AG04450 (cell line): ENCODE results near the gene UHRF2. TPM values are rescaled to one million over a fixed set of nuclear protein-coding genes. Genes with fewer than 3 reads are reported as not detected.
A peak's percentile ranks its signal among the peaks of the same experiment; 100 is the strongest.

Source experiments
- CTCF ChIA-PET: fragments of 300-600, 350-600 bp; formaldehyde crosslinking; extraction: SDS; loops from one replicate; lab custom pipeline; 2022; ENCODE audit warnings: antibody characterized with exemption, inconsistent platforms; lab: Charles Lee
- POLR2A ChIA-PET: fragments of 350-600 bp; formaldehyde crosslinking; extraction: SDS; loops from one replicate; lab custom pipeline; 2021; ENCODE audit warnings: antibody characterized with exemption, inconsistent platforms; lab: Yijun Ruan, JAX
- DNase-seq: peaks from one replicate; pipeline ENCODE4 v3.0.0-alpha.2; 2011; ENCODE audit warnings: low read depth, low spot score
- H3K27ac ChIP-seq: one replicate; pipeline ENCODE4 v1.5.1; 2012; ENCODE audit warnings: low read depth, low read length, control low read depth
- H3K27me3 ChIP-seq: one replicate; pipeline ENCODE4 v1.6.0; 2012; ENCODE audit warnings: low read length; ENCODE audit not compliant: control insufficient read depth, insufficient read depth
- H3K4me3 ChIP-seq: 2 replicates; pipeline ENCODE4 v1.5.1; 2011; ENCODE audit warnings: mild to moderate bottlenecking, low read depth, low read length, control low read depth
- H3K9me3 ChIP-seq: 2 replicates; pipeline ENCODE4 v1.5.1; 2012; ENCODE audit warnings: low read length; ENCODE audit not compliant: control insufficient read depth, insufficient read depth
- polyA plus RNA-seq: library from polyadenylated mRNA; depleted of rRNA; stranded (reverse); fragments of >200 nt; gene quantifications from 2 replicates; pipeline ENCODE4 v1.2.3, GENCODE V29; 2011; rRNA removed
- small RNA-seq: library from RNA; depleted of rRNA; stranded (forward); fragments of <200 nt; gene quantifications from one replicate; pipeline ENCODE3, GENCODE V24; 2012; ENCODE audit warnings: low read depth; ENCODE audit not compliant: insufficient read length
- TF ChIP-seq, protein P1 (sequence below): IDR thresholded peaks from 2 replicates; pipeline ENCODE4 v1.5.1; 2011; ENCODE audit warnings: low read depth, low read length, control low read depth, inconsistent platforms

Gene UHRF2
- polyA plus RNA-seq, 1 experiment: 56.0 TPM

DNA sequence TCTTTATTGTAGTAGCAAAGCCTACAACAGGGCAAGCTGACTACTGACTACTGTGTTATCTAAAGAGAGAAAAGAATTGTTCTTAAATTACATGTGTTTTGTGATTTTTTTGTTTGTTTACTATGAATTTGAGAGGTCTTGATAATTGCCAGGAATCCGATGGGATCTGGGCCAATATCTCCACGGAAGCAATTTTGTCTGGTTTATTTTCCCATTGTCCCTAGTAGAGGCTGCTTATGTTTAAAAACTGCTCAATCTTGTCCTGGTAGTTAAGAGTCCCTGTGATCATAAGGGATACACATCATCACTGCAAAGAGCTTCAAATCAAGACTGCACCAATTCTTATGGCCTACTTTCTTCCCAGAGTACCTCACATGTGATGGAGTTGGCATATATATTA is 138.1 kb downstream of the UHRF2 start:
- no peak for DNase-seq
- TF ChIP-seq, protein P1, sequence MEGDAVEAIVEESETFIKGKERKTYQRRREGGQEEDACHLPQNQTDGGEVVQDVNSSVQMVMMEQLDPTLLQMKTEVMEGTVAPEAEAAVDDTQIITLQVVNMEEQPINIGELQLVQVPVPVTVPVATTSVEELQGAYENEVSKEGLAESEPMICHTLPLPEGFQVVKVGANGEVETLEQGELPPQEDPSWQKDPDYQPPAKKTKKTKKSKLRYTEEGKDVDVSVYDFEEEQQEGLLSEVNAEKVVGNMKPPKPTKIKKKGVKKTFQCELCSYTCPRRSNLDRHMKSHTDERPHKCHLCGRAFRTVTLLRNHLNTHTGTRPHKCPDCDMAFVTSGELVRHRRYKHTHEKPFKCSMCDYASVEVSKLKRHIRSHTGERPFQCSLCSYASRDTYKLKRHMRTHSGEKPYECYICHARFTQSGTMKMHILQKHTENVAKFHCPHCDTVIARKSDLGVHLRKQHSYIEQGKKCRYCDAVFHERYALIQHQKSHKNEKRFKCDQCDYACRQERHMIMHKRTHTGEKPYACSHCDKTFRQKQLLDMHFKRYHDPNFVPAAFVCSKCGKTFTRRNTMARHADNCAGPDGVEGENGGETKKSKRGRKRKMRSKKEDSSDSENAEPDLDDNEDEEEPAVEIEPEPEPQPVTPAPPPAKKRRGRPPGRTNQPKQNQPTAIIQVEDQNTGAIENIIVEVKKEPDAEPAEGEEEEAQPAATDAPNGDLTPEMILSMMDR: no peak
- Histone ChIP-seq H3K9me3 (no peaks in the 10 kb centered on the region), H3K27me3 (peaks cover 10% of the 10 kb centered on the region), H3K4me3 (no peak overlapping the region), H3K27ac (no peak overlapping the region)
- CTCF ChIA-PET: no interaction called here
- POLR2A ChIA-PET: no interaction called here

DNA sequence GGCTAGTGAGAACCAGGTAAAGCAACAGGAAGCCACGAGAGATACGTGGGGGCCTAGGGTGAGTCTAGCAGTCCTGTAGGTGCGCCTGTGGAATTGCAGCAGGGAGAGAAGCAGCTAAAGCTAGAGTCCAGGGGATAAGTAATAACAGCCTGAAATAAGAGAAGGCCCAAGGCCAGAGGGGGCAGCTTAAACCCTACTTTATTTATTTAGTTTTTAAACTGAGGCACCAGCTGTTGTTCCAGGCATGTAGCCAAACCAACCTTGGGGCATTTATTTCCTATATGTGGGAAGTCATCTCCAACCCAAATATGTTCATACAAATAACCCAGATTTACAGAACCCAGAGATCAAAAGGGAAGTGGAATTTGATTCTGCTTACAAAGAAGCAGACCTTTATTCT is 139.0 kb downstream of the UHRF2 start:
- Histone ChIP-seq H3K4me3 (no peak overlapping the region), H3K9me3 (no peaks in the 10 kb centered on the region), H3K27me3 (peaks cover 10% of the 10 kb centered on the region), H3K27ac (no peak overlapping the region)
- TF ChIP-seq, protein P1: peak; percentile 47
- peak; percentile 69 for DNase-seq
- CTCF ChIA-PET: interaction anchor here (0.5 to 3.0 kb wide), 3 partner anchors 16 to 64 kb away, joined by 3 to 23 read pairs (median 5); no protein-coding TSS in a partner anchor
- POLR2A ChIA-PET: interaction anchor here (0.7 to 1.9 kb wide), 5 partner anchors 12 to 196 kb away, joined by 3 to 16 read pairs (median 5); partner anchors contain the start of gene UHRF2

DNA sequence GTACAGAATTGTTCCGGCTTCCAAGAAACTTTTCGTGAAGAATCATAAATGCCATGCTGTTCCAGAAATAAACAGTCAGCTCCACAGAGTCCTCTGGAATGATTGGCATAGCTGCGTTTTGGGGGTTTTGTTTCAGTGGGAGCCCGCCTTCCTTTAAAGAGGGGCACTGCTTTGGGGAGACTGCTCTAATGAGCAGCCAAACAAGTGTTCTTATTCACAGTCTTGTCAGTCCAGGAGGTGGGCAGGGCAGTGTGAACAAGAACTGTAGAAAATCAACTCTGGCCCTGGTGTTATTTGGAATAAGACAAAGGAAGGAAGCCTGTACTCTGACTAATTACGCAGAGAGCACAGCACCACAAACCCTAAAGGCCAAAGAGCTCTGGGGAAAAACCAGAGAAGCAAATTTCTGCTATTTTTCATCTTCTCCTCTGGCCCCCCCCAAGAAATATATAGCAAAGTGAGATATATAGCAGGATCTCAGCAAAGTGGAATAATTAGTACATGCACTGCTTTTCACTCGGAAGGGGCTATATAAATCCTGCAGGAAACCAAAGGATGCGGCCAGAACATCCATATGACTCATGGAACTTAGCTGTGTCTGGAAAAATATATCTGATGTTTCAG is 139.6 kb downstream of the UHRF2 start:
- H3K9me3 ChIP-seq: no peaks in the 10 kb centered on the region

DNA sequence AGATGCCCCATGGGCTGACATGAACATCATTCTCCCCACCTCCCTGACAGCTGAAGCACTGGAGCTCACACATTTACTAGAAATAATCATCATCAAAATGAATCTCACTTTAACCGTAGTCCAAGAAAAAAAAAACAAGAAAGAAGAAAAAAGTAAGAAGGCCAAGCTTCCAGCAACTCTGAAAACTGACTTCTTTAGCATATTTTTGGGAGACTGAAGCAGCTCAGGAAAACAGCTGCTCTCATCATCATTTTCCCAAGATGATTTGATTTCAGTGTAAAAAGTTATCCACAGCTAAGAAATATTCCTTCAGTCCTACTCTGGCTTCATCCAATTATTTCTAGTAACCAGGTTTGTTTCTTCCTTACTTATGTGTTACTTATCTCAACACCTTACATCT is 140.9 kb downstream of the UHRF2 start:
- H3K4me3 ChIP-seq: no peak overlapping the region
- H3K9me3 ChIP-seq: no peaks in the 10 kb centered on the region
- H3K27ac ChIP-seq: no peak overlapping the region
- H3K27me3 ChIP-seq: peaks cover 4% of the 10 kb centered on the region
- no peak for DNase-seq
- TF ChIP-seq, protein P1: no peak
- POLR2A ChIA-PET: no interaction called here
- CTCF ChIA-PET: interaction anchor here (3.0 kb wide), 1 partner anchor 14 kb away, joined by 23 read pairs; no protein-coding TSS in a partner anchor

More for the DNA sequence above, 139.6 kb downstream of the UHRF2 start:
- Histone ChIP-seq H3K4me3 (no peak overlapping the region), H3K27me3 (peaks cover 10% of the 10 kb centered on the region), H3K27ac (peak overlapping the region; percentile 55)
- ChIA-PET CTCF (interaction anchor here (0.5 to 3.0 kb wide), 3 partner anchors 15 to 65 kb away, joined by 3 to 23 read pairs (median 5); no protein-coding TSS in a partner anchor), POLR2A (interaction anchor here (0.9 to 1.9 kb wide), 4 partner anchors 14 to 140 kb away, joined by 3 to 16 read pairs (median 6); partner anchors contain the start of gene UHRF2)
- DNase-seq: no peak
- TF ChIP-seq, protein P1: no peak

Small RNA genes within 50 kb of the gene (small RNA-seq; reads per million reads assigned to genes)
- gene RN7SL25P: not detected

Other genes with a start within 250 kb of the UHRF2 start
- gene IL33, start 197.4 kb upstream of the UHRF2 start, polyA plus RNA-seq: 0.26 and 0.29 TPM in 2 replicates
- gene TPD52L3, start 84.8 kb upstream of the UHRF2 start, polyA plus RNA-seq: not detected in 2 replicates
- gene GLDC, start 232.5 kb downstream of the UHRF2 start, polyA plus RNA-seq: 0.17 and 0.20 TPM in 2 replicates